Pons (tissue), 1 donor: ENCODE measurements around the gene RAPGEF4.

ENCODE experiments used
- DNase-seq: peaks from one replicate; pipeline ENCODE4 v3.0.0-alpha.2; 2016; ENCODE audit warnings: low spot score

RAPGEF4 gene

DNA sequence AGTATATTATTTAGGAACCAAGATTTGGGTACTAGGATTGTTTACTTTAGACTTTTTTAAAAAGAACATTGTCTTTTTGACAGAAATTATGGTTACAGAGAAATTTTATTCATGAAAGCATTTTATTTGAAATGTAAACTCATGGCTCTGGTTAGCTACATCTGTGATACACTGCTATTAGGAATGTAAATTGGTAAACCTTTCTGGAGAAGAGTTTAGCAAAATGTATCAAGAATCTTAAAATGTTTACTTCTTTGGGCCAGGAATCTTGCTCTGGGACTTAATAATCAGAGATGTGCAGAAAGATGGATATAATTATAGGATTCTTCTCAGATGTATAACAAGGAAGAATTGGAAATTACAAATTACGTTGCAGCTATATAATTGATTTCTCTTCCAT is 359.7 kb downstream of the RAPGEF4 start:
- no peak for DNase-seq

DNA sequence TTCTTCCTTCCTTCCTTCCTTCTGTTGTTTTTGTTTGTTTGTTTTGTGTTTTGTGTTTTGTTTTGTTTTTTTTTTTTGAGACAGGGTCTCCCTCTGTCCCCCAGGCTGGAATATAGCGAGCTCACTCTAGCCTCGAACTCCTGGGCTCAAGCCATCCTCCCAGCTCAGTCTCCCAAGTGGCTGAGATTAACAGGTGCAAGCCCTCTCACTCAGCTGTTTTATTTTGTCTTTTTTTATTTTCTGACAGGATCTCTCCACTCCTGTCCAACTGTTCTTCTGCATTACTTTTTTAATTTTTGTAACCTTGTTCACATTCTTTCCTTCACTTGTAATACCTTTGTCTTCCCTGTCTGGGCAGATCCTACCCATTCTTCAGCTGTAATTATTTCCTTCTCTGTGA is 363.6 kb downstream of the RAPGEF4 start:
- DNase-seq = no peak

DNA sequence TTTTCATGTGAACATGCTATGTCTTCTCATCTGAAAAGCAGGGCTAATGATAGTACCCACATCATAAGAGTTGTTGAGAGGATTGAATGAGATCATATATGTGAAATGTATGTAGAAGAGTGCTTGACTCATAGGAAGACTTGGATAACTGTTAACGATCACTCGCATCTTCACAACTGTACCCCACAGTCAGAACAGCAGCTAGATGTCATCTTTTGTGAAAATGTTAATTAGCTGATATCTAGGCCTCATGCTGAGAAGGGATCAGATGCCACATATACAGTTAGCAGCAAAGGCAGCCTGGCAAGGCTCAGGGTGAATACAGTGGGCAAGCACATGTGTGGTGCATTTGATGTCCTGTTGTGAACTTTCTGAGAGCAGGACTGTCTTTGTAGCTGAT is 364.2 kb downstream of the RAPGEF4 start:
- DNase-seq = no peak

DNA sequence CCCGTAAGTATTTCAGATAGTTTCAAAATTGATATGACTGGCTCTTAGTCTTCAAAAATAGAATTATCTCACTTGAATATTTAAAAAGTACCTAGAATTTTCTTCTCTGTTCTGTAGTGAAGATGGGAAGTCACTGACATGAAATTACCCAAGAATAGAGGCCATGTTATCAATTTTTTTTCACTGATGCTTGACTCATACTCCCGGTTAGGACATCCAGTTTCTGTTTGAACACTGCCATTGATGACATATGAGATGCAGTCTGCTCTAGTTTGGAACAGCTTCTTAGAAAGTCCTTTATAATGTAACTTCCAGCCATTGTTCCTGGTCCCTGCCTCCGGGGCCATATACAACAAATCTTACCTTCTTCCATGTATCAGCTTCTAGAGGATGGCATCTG is 366.0 kb downstream of the RAPGEF4 start:
- DNase-seq = no peak
